Fibroblast of lung (primary cell): Measurements from ENCODE around the gene ACTC1.

Source experiments
- CTCF ChIP-seq, 2 donors: IDR thresholded peaks in 1 of 2; conservative IDR thresholded peaks in 1 of 2; 1 replicate in 1 of 2; 2 replicates in 1 of 2; pipeline ENCODE4 v1.5.1; 2011 to 2012; ENCODE audit warnings: low read length in 2 of 2, control low read depth in 1 of 2, inconsistent platforms in 1 of 2, low read depth in 1 of 2, mild to moderate bottlenecking in 1 of 2
- EZH2 ChIP-seq: IDR thresholded peaks from 2 replicates; pipeline ENCODE4 v1.5.1; 2012; ENCODE audit warnings: low read length, control low read depth, mild to moderate bottlenecking; ENCODE audit errors: missing control alignments

DNA sequence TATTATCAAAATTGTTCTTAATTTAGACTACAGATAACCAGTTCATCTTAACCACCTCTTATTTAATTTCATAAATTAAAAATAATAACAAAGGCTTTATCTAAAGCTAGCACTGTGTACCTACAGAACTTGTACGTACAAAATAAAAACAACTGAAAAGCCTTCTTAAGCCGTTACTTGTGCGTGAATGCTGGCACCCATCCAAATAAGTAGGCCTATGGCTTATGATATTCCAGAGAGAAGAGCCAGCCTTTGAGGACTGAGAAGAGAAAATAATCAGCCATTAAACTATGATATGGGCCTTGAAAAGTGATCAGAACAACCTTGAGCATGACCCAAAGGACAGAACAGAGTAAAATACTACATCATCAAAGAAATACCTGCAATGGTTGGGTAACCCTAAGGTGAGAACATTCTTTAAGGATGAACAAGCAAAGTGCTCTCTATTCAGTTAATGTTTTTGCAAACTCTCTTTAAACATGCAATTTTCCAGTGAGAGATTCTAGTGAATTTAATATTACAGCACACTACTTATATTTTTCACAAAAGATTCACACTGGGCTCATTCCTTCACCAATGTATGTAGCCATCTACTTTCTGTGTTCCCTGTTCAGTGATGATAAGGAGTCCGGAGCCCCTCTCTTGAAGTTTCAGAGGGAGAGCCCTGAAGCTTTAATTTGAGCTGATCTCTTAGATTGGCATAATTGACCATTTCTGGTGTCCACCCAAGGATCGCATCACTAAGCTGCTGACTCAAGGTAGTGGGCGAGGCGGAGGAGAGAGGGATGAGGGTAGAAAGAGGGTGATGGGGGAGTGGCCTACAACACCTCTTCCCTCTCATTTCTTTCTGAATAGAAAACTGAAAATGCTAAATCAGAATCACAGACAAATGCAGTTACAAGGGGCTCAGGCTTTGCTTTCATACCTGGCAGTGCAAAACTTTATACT is 7.7 kb upstream of the ACTC1 start:
- TF ChIP-seq CTCF (conservative IDR thresholded peaks at IDR 0.05 in 1 of 2, IDR thresholded peaks at IDR 0.05 in 1 of 2; ENCODE audit: low read depth in 1 of 2, low read length in 2 of 2) (no peak), EZH2 (no peak)
